Stimulated activated naive CD8-positive, alpha-beta T cell treated with anti-CD3 and anti-CD28 coated beads, Interleukin-15, Interleukin-2, amounts not matched to agents 100 ng/mL and 50 ng/mL, for 24 hours (primary cell): ENCODE data around the gene ASCC3.
"Not testable (repeated sequence)": the region's sequence is repeated elsewhere in the genome, so short reads cannot be mapped to it uniquely, and the experiment has no call there.

Experiments
- H3K27ac Mint-ChIP-seq: one replicate; pipeline ENCODE4 v1.8.0; 2021; ENCODE audit warnings: mild to moderate bottlenecking, mixed read lengths
- H3K27me3 Mint-ChIP-seq: one replicate; pipeline ENCODE4 v1.8.0; 2021; ENCODE audit warnings: mixed read lengths
- H3K36me3 Mint-ChIP-seq: one replicate; pipeline ENCODE4 v1.8.0; 2021; ENCODE audit warnings: low read depth, mixed read lengths
- H3K4me1 Mint-ChIP-seq: one replicate; pipeline ENCODE4 v1.8.0; 2021; ENCODE audit warnings: low read depth, mixed read lengths
- H3K4me3 Mint-ChIP-seq: one replicate; pipeline ENCODE4 v1.8.0; 2021; ENCODE audit warnings: mild to moderate bottlenecking, mixed read lengths
- H3K9me3 Mint-ChIP-seq: one replicate; pipeline ENCODE4 v1.8.0; 2021; ENCODE audit warnings: mixed read lengths

Gene ASCC3

DNA sequence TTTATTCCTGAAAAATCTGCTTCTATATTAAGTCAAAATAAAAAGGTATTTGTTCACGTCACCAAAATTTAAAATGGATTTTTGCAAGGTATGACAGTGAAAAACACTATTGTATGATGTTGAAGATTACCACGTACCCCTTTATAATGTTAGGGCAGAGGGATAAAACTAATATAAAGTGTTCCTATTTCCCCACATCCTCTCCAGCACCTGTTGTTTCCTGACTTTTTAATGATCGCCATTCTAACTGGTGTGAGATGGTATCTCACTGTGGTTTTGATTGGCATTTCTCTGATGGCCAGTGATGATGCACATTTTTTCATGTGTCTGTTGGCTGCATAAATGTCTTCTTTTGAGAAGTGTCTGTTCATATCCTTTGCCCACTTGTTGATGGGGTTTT lies 240.0 kb downstream of the ASCC3 start:
- H3K4me1 Mint-ChIP-seq, H3K9me3 Mint-ChIP-seq, H3K4me3 Mint-ChIP-seq, H3K27ac Mint-ChIP-seq, H3K27me3 Mint-ChIP-seq: not testable (repeated sequence)
- peaks cover 66% of the 10 kb centered on the region for H3K36me3 Mint-ChIP-seq

GRCh38 chr6:100633096-100633777 lies 247.9 kb downstream of the ASCC3 start:
- Mint-ChIP-seq H3K9me3 (no peaks in the 10 kb centered on the region), H3K27me3 (no peaks in the 10 kb centered on the region), H3K27ac (no peak overlapping the region), H3K4me1 (no peaks in the 10 kb centered on the region), H3K4me3 (no peak overlapping the region), H3K36me3 (peaks cover 24% of the 10 kb centered on the region)

DNA sequence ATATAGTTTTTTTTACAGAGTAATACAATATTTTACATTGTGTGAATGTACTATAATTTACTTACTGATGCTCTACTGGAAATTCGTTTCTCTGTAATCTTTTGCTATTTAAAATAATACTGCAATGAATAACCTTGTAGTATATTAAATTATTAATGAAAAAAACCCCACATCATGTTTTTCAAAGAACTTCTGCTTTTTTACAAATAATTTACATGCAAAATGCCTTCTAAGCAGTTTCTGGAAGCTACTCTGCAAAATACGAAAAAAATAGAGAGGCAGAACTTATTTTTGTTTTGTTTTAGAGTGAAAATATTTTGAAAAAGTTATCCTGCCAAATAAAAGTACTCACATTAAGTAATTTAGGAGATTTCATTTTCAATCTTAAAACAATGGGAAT lies 250.6 kb downstream of the ASCC3 start:
- H3K27me3 Mint-ChIP-seq, result no peaks in the 10 kb centered on the region
- H3K9me3 Mint-ChIP-seq, result no peaks in the 10 kb centered on the region
- peaks cover 20% of the 10 kb centered on the region for H3K36me3 Mint-ChIP-seq
- no peak overlapping the region for H3K27ac Mint-ChIP-seq
- H3K4me1 Mint-ChIP-seq, result no peaks in the 10 kb centered on the region
- no peak overlapping the region for H3K4me3 Mint-ChIP-seq

GRCh38 chr6:100627911-100628758 lies 253.0 kb downstream of the ASCC3 start:
- no peak overlapping the region for H3K4me3 Mint-ChIP-seq
- H3K4me1 Mint-ChIP-seq, result no peaks in the 10 kb centered on the region
- H3K36me3 Mint-ChIP-seq, result peaks cover 34% of the 10 kb centered on the region
- no peaks in the 10 kb centered on the region for H3K9me3 Mint-ChIP-seq
- H3K27ac Mint-ChIP-seq, result no peak overlapping the region
- no peaks in the 10 kb centered on the region for H3K27me3 Mint-ChIP-seq

DNA sequence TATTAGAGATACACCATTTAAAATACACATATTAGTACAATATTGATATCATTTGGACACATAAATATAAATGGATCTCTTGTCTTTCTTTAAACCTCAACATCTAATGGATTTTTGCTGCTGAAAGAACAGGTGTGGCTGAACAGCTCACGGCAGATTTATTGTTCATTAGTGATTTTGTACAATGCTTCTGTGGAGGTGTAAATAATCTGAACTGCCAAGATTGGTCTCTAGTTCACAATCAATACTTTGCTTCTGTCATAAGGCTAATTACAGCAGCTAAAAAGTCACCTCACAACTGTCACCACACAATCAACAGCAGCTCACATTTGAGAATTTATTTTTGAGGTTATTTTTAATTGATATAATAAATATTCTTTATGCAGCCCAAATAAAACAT lies 254.4 kb downstream of the ASCC3 start:
- peaks cover 42% of the 10 kb centered on the region for H3K36me3 Mint-ChIP-seq

DNA sequence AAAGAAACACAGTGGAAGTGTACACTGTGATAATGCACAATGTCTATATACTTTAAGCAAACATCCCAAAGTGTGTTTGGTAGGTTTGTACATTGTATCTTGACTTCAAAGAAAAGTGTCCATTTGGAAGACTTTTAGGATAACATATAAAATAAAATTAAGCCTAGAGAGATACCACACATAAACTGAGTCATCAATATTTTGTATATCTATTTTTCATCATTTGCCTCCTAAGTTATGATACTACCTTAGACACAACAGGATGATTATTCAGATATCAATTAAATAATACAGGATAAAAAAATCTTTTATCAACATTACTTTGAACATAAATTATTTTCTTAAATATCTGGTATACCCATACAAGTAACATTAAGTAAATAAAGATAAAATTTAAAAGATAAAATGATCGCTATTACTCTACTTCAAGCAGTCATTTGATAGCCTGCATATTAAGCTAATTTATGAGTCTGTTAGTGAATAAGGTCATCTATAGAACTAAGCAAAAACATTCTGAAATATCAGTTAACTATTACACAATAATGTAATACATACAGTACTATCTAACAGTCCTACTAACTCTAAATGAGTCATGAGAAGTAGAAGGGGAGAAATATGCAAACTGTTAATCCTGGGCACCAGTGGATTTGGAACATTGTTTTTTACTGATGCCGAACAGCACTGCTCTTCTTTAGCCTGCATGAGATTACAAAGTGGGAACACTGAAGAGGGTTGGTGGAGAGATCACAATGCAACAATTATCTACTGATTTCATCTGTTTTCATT lies 258.0 kb downstream of the ASCC3 start:
- Mint-ChIP-seq H3K27me3 (no peaks in the 10 kb centered on the region), H3K27ac (no peak overlapping the region), H3K4me1 (no peaks in the 10 kb centered on the region), H3K36me3 (peaks cover 63% of the 10 kb centered on the region), H3K9me3 (peaks cover 10% of the 10 kb centered on the region), H3K4me3 (no peak overlapping the region)

More for the DNA sequence above, 254.4 kb downstream of the ASCC3 start:
- no peaks in the 10 kb centered on the region for H3K27me3 Mint-ChIP-seq
- no peak overlapping the region for H3K27ac Mint-ChIP-seq
- H3K4me3 Mint-ChIP-seq, result no peak overlapping the region
- H3K9me3 Mint-ChIP-seq, result peaks cover 6% of the 10 kb centered on the region
- H3K4me1 Mint-ChIP-seq, result no peaks in the 10 kb centered on the region

- H3K4me3 Mint-ChIP-seq, result no peak overlapping the region
- no peaks in the 10 kb centered on the region for H3K27me3 Mint-ChIP-seq
- H3K4me1 Mint-ChIP-seq, result no peaks in the 10 kb centered on the region
- peaks cover 10% of the 10 kb centered on the region for H3K9me3 Mint-ChIP-seq
- H3K36me3 Mint-ChIP-seq, result peaks cover 66% of the 10 kb centered on the region
- H3K27ac Mint-ChIP-seq, result no peak overlapping the region
Observed at GRCh38 chr6:100620085-100620840, 260.9 kb downstream of the ASCC3 start.

GRCh38 chr6:100618351-100618671 lies 262.8 kb downstream of the ASCC3 start:
- Mint-ChIP-seq H3K27me3 (no peaks in the 10 kb centered on the region), H3K4me3 (no peak overlapping the region), H3K27ac (no peak overlapping the region), H3K4me1 (no peaks in the 10 kb centered on the region), H3K36me3 (peaks cover 60% of the 10 kb centered on the region), H3K9me3 (peaks cover 10% of the 10 kb centered on the region)

DNA sequence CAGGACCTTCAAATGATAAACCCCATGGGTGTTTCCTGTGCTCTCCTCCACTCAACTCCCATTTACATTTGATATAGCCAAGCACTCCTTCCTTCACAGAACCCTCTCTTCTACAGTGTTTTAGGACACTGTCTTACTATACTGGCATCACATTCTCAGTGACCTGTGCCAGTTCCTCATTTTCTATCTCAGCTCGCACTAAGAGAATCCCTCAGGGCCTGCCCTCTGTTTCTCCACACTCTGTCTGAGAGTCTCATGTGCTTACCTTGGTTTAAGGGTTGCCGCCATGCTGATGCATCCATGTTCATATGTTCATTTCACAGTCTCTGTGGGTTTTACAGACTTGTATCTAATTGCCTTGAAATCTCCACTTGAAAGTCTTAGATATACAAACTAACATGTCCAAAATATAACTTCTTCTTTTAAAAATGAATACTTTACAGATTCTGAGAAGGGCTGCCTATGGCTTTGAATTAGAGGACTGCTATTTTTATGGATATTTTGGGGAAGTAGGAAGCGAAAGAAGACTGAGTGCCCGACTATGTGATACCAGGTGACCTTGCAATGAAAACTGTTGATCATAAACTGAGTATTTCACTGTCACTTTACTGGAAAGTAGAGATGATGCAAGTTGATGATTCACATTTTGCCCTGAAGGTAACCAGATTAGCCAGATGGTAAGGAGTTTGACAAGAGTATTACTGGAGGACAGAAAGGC lies 263.3 kb downstream of the ASCC3 start:
- Mint-ChIP-seq H3K4me1 (no peaks in the 10 kb centered on the region), H3K27ac (no peak overlapping the region), H3K4me3 (no peak overlapping the region), H3K27me3 (no peaks in the 10 kb centered on the region), H3K9me3 (peaks cover 10% of the 10 kb centered on the region), H3K36me3 (peaks cover 57% of the 10 kb centered on the region)

DNA sequence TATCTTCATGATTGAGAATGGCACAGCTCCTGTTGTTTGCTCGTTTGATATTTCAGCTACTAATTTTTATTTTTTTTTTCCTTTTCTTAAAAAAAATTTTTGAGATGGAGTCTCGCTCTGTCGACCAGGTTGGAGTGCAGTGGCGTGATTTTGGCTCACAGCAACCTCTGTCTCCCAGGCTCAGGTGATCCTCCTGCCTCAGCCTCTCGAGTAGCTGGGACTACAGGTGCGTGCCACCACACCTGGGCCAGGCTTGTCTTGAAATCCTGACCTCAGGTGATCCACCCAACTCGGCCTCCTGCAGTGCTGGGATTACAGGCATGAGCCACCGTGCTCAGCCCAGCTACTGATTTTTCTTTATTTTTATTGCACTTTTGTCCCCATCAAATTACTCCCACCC lies 266.2 kb downstream of the ASCC3 start:
- Mint-ChIP-seq H3K27ac (no peak overlapping the region), H3K9me3 (no peaks in the 10 kb centered on the region), H3K4me1 (no peaks in the 10 kb centered on the region), H3K27me3 (no peaks in the 10 kb centered on the region), H3K36me3 (peaks cover 37% of the 10 kb centered on the region), H3K4me3 (no peak overlapping the region)

DNA sequence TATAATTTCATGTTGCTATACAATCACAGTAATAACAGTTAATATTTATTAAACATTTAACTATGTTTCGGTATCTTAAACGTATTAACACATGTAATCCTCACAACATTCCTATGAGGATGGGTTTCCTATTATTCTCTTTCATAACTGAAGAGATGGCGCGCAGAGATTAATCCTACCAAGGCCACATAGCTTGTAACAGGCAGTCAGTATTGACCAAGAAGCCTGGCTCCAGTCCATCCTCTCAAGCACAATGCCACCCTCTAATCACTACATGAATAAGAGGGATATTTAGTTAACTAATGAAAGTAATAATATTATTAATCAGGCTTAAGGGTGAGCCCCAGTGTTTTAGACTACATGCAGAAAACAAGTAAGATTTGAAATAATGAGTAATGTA lies 266.7 kb downstream of the ASCC3 start:
- peaks cover 33% of the 10 kb centered on the region for H3K36me3 Mint-ChIP-seq
- H3K27me3 Mint-ChIP-seq, result no peaks in the 10 kb centered on the region
- no peaks in the 10 kb centered on the region for H3K4me1 Mint-ChIP-seq
- no peak overlapping the region for H3K4me3 Mint-ChIP-seq
- H3K27ac Mint-ChIP-seq, result no peak overlapping the region
- no peaks in the 10 kb centered on the region for H3K9me3 Mint-ChIP-seq

DNA sequence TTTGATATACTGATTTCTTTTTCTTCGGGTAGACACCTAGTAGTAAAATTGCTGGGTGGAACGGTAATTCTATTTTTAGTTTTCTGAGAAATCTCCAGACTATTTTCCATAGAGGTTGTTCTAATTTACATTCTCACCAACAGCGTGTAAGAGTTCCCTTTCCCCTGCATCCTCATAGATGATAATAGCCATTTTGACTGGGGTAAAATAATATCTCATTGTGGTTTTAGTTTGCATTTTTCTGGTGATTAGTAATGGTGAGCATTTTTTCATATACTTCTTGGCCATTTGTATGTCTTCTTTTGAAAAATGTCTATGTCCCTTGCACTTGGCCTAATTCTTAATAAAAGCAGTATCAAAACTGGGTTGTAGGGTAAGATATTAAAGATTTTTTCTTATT lies 267.5 kb downstream of the ASCC3 start:
- Mint-ChIP-seq H3K9me3 (no peaks in the 10 kb centered on the region), H3K36me3 (peaks cover 28% of the 10 kb centered on the region), H3K27ac (no peak overlapping the region), H3K4me1 (no peaks in the 10 kb centered on the region), H3K27me3 (no peaks in the 10 kb centered on the region), H3K4me3 (no peak overlapping the region)

- H3K4me3 Mint-ChIP-seq, result no peak overlapping the region
- H3K27ac Mint-ChIP-seq, result no peak overlapping the region
- H3K4me1 Mint-ChIP-seq, result no peaks in the 10 kb centered on the region
- H3K9me3 Mint-ChIP-seq, result no peaks in the 10 kb centered on the region
- H3K36me3 Mint-ChIP-seq, result peaks cover 15% of the 10 kb centered on the region
- H3K27me3 Mint-ChIP-seq, result no peaks in the 10 kb centered on the region
Observed at GRCh38 chr6:100612094-100612493, 269.0 kb downstream of the ASCC3 start.

GRCh38 chr6:100599088-100599770 lies 281.9 kb downstream of the ASCC3 start:
- Mint-ChIP-seq H3K27me3 (no peaks in the 10 kb centered on the region), H3K9me3 (no peaks in the 10 kb centered on the region), H3K27ac (no peak overlapping the region), H3K36me3 (peaks cover 59% of the 10 kb centered on the region), H3K4me3 (no peak overlapping the region), H3K4me1 (no peaks in the 10 kb centered on the region)
